Activated naive CD4-positive, alpha-beta T cell treated with anti-CD3 and anti-CD28 coated beads, Interleukin-2, amount 50 U/mL, for 72 hours (primary cell): ENCODE measurements around the gene ACKR3. TPM values are rescaled to one million over a fixed set of nuclear protein-coding genes. Genes with fewer than 3 reads are reported as not detected.

ENCODE experiments used
- ATAC-seq, 2 donors: fragments of 150-1000 bp; cut with Tn5 transposase; 2 replicates each; pipeline ENCODE4 v1.10.0; 2021; ENCODE audit warnings: mild to moderate bottlenecking in 2 of 2, moderate library complexity in 2 of 2
- DNase-seq, 2 donors: peaks; one replicate each; pipeline ENCODE4 v3.0.0; 2021 to 2022; ENCODE audit warnings: low spot score in 2 of 2
- H3K27ac Mint-ChIP-seq, 2 donors: one replicate each; pipeline ENCODE4 v1.8.0; 2022; ENCODE audit warnings: mild to moderate bottlenecking in 2 of 2, mixed read lengths in 2 of 2
- H3K36me3 Mint-ChIP-seq, 2 donors: one replicate each; pipeline ENCODE4 v1.8.0; 2022; ENCODE audit warnings: mixed read lengths in 2 of 2
- H3K9me3 Mint-ChIP-seq, 2 donors: one replicate each; pipeline ENCODE4 v1.8.0; 2022; ENCODE audit warnings: mixed read lengths in 2 of 2
- total RNA-seq, 2 donors: library from RNA; stranded (reverse); gene quantifications; one replicate each; pipeline ENCODE4 v1.2.3, GENCODE V29; 2022

Gene ACKR3
- 1 to 10 TPM in 1 of 2 donors, under 1 TPM in 1; 0.54 to 2.2 TPM for total RNA-seq

DNA sequence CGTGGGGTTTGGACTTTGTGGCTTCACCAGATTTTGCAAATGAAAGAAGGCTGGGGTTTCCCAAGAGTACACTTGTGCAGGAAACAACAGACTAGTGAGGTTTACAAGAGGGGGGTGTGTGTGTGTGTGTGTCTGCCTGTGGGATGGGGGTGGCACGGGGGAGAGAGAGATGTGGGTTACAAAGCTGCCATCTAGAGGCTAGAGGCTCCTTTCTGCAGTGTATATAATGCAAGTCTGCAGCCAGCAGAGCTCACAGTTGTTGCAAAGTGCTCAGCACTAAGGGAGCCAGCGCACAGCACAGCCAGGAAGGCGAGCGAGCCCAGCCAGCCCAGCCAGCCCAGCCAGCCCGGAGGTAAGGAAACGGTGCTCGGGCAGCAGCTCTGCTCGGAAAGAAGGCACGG, at the start of gene ACKR3:
ACKR3 (plus strand) TSS at position 253 of the 401 bp plus-strand sequence. CDS start 10,641 bp downstream, outside the sequence.
- H3K27ac Mint-ChIP-seq, result no peak within 1 kb of the TSS

DNA sequence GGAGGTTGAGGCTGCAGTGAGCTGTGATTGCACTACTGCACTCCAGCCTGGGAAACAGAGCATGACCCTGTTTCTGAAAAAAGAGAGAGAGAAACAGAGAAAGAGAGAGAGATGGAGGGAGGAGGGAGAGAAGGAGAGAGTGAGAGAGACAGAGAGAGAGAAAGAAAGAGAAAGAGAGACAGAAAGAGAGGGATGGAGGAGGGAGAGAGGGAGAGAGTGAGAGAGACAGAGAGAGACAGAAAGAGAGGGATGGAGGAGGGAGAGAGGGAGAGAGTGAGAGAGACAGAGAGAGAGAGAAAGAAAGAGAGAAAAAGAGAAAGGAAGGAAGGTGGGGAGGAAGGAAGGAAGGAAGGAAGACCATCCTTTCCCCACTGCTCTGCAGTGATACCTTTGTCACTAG, 48.1 kb upstream of the ACKR3 start:
- H3K9me3 Mint-ChIP-seq, result no peaks in the 10 kb centered on the region
- H3K27ac Mint-ChIP-seq, result no peak overlapping the region
- no peak for ATAC-seq
- no peak for DNase-seq
- H3K36me3 Mint-ChIP-seq, result no peaks in the 10 kb centered on the region

More for the DNA sequence above, at the start of gene ACKR3:
- Mint-ChIP-seq H3K36me3 (no peaks in the 10 kb centered on the region), H3K9me3 (no peaks in the 10 kb centered on the region)
- ATAC-seq (peak; percentile 81 to 95), DNase-seq (peak; percentile 46 to 60)

DNA sequence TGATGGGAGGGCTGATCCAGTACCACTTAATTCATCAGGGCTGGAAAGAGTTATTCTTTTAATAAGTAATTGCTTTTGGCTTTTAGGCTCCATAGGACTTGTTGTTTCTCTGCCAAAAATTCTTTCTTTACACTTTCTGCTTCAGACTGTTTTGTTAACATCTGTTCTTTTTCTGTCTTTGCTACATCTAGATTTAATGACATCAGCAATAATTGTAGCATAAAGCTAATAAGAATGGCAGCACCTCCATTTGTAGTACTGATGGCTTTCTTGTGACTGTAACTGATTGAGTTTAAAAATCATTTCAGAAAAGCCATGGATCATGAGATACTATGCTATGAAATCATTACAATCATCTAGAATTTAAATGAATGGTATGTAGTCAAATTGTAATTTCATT, 46.4 kb upstream of the ACKR3 start:
- Mint-ChIP-seq H3K36me3 (no peaks in the 10 kb centered on the region), H3K9me3 (no peaks in the 10 kb centered on the region), H3K27ac (peak overlapping the region in 1 of 2 donors; percentile 44)
- DNase-seq, result no peak
- no peak for ATAC-seq

DNA sequence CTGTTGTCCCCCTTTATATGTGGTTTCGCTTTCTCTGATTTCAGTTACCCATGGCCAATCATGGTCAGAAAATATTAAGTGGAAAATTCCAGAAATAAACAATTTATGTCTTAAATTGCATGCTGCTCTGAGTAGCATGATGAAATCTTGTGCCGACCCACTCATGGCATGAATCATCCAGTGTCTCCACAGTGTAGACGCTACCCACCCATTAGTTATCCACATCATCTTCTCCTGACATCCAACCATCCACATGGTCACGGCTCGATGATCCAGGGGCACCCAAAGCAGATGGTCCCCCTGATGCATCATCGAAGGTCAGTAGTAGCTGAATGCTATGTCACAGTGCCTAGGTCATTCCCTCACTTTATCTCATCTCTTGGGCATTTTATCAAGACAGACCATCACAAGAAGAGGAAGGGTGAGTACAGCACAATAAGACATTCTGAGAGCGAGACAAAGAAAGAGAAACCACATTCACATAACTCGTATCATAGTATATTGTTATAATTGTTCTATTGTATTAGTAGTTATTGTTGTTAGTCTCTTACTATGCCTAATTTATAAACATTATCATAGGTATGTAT, 44.1 kb upstream of the ACKR3 start:
- no peak for DNase-seq
- no peak overlapping the region for H3K27ac Mint-ChIP-seq
- no peak for ATAC-seq
- no peaks in the 10 kb centered on the region for H3K36me3 Mint-ChIP-seq
- no peaks in the 10 kb centered on the region for H3K9me3 Mint-ChIP-seq

DNA sequence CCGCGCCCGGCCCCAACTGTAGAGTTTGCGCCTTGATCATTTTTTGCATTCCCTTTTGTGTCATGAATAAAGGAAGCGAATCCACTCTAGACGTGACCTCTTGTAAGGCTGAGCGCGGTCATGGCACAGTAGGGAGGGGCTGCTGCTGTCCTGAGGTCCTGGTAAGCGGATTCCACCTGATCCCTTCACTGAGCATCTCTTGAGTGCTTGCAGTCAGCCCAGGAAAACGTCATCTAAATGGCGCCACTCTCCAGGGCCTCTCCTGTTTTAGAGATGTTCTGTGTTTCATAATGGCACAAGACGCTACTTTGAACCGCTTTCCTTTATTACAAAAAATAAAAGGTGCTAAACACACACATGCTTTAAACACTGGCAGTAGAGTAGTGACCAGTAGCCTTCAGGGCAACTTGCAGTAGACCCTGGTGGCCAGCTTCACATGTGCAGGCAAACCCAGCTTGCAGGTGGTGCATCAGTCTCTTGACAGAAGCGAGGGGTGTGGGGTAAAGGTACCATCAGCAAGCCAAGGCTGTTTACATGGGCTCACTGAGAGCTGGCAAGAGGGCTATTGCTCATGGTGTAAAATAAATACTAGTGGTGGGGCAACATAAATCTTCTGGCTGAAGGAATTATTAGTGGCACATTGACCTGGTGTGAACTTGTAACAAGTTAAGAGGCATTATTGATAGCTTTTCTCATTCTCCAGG, 43.0 kb upstream of the ACKR3 start:
- no peaks in the 10 kb centered on the region for H3K36me3 Mint-ChIP-seq
- no peak overlapping the region for H3K27ac Mint-ChIP-seq
- H3K9me3 Mint-ChIP-seq, result no peaks in the 10 kb centered on the region
- ATAC-seq (no peak), DNase-seq (no peak)

DNA sequence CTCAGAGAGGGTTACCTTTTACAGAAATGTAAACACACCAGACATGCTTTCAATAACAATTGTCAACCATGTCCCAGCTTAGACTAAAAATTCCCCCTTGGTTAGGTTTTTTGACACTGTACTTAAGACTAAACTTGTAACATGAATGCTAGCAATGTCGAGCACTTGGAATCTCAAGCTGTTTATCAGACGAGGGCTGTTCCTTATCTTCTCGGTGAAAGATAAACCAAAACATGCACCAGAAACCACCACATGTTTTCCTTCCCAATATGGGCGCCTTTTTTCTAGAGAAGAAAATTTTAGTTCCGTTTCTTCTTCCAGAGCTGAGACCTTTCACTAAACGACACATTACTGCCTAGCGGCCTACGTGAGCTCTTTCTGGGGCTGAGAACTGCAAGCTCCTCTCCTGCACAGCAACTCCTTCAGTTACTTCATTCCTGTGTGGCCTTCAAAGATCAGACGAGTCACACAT, 42.4 kb upstream of the ACKR3 start:
- DNase-seq (no peak), ATAC-seq (no peak)
- Mint-ChIP-seq H3K9me3 (no peaks in the 10 kb centered on the region), H3K36me3 (no peaks in the 10 kb centered on the region), H3K27ac (no peak overlapping the region)

DNA sequence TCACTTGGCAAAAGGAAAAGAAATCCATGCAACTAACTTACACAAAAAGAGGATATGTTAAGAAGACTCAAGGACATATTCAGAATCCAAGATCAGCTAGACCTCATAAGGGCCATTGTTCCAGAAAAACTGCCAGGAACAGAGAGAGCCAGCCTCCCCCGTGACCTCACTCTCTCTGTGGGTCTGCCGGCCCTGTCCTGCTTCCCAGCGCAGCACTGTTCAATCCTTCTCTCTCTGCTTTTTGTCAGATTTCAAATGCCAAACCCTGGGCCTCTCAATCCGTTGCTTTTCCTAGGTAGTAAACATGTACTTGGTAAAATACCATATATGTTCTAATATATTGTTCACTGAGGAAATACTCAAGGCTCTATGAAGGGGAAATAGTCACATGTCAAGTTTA, 40.0 kb upstream of the ACKR3 start:
- Mint-ChIP-seq H3K36me3 (no peaks in the 10 kb centered on the region), H3K27ac (no peak overlapping the region), H3K9me3 (peaks cover 0 to 6% of the 10 kb centered on the region in 2 donors)
- DNase-seq (no peak), ATAC-seq (no peak)

DNA sequence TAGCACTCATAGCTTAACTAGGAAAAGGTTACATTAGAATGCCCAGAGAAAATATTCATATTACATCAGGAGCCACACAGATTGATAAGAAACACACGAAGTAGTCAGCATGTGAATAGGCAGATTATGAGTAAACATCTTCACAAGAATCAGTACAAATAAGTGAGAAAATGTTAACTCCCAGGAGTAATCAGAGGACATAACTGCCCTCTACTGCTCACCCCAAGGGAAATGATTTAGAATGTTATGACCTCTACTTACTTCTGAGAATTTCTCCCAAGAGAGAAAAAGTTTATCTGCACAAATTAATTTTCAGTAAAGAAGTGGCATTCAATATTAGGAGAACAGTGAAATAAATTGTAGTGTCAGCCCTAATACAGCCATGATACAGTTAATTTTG, 39.1 kb upstream of the ACKR3 start:
- Mint-ChIP-seq H3K9me3 (peaks cover 0 to 6% of the 10 kb centered on the region in 2 donors), H3K27ac (no peak overlapping the region)

DNA sequence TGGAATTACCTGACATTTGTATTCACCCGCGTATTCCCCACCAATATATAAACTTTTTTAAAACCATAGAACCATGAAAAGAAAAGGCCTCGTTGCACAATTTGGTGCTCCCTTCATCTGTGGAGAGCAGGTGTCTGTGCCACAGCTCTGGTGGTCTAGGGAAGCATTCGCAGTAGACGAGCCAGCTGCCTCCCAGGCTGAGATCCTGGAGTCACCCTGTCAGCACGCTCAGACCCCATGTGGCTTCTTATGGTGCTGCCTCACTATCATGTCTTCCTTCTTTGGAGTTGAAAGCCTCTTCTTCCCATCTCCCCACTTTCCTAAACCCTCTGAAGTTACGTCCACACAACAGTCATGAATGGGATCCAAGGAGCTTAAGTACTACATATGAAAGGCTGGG, 38.4 kb upstream of the ACKR3 start:
- peaks cover 0 to 6% of the 10 kb centered on the region in 2 donors for H3K9me3 Mint-ChIP-seq
- H3K27ac Mint-ChIP-seq, result no peak overlapping the region
- peaks cover 0 to 8% of the 10 kb centered on the region in 2 donors for H3K36me3 Mint-ChIP-seq

More for the DNA sequence above, 39.1 kb upstream of the ACKR3 start:
- ATAC-seq (no peak), DNase-seq (no peak)
- H3K36me3 Mint-ChIP-seq, result peaks cover 0 to 8% of the 10 kb centered on the region in 2 donors

DNA sequence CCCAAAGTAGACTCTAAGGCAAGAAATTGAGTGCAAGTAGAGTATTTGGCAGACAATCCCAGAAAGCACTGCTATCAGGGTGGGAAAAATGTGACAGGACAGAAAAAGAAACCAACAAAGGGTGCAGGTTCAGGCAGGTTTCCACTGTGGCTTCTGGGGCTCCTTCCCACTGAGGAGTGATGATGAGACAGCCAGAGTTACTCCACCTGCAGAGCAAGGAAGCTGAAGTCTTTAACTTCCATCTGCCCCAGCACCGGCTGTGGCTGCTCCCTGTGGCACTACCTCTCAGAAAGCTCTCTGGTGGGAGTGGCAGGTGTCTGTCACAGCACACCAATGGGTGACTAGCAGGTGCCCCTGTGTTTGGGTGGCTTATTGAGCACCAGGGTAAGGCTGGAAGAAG, 37.6 kb upstream of the ACKR3 start:
- Mint-ChIP-seq H3K9me3 (peaks cover 0 to 6% of the 10 kb centered on the region in 2 donors), H3K27ac (no peak overlapping the region), H3K36me3 (peaks cover 4 to 8% of the 10 kb centered on the region in 2 donors)
- ATAC-seq, result no peak
- DNase-seq, result no peak

More for the DNA sequence above, 38.4 kb upstream of the ACKR3 start:
- ATAC-seq (no peak), DNase-seq (no peak)

DNA sequence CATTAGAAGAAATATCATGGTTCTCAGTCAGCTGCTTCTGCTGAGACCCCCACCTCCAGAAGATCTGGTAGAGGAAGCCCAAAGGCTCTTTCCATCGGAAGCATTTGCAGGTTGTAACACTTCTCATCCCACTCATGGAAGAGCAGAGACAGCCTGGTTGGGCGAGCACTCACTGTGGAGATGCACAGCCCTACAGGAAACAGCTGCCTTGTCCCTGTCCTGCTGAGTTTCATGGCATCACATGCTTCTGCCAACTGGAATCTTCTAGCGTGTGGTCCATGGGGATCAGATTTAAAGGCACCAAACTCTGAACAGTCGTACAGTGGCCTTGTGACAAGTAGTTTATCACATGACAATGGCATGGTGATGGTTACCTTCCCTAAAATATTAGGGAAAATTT, 36.3 kb upstream of the ACKR3 start:
- ATAC-seq (no peak), DNase-seq (no peak)
- H3K36me3 Mint-ChIP-seq, result peaks cover 8 to 14% of the 10 kb centered on the region in 2 donors
- H3K9me3 Mint-ChIP-seq, result peaks cover 0 to 6% of the 10 kb centered on the region in 2 donors
- no peak overlapping the region for H3K27ac Mint-ChIP-seq

DNA sequence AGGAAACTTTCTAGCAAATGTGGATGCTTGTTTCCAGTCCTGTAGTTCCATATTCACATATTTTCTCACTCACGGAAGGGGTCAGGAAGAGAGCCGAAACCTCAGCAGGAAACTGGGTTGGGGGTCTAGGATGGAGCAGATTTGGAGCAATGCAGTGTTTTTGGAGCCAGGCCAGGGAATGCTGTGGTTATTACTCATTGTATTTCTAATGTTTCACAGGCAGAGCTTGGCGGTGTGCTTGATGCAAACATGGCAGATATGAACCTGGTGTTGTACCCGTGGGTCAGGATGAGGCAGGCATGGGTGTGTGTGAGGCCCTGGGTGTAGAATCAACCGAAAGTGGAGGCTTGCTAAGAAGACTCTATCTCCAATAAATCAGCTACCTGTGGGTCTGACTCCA, 34.6 kb upstream of the ACKR3 start:
- peaks cover 0 to 10% of the 10 kb centered on the region in 2 donors for H3K9me3 Mint-ChIP-seq
- peaks cover 14 to 22% of the 10 kb centered on the region in 2 donors for H3K36me3 Mint-ChIP-seq
- DNase-seq (no peak), ATAC-seq (no peak)
- no peak overlapping the region for H3K27ac Mint-ChIP-seq

DNA sequence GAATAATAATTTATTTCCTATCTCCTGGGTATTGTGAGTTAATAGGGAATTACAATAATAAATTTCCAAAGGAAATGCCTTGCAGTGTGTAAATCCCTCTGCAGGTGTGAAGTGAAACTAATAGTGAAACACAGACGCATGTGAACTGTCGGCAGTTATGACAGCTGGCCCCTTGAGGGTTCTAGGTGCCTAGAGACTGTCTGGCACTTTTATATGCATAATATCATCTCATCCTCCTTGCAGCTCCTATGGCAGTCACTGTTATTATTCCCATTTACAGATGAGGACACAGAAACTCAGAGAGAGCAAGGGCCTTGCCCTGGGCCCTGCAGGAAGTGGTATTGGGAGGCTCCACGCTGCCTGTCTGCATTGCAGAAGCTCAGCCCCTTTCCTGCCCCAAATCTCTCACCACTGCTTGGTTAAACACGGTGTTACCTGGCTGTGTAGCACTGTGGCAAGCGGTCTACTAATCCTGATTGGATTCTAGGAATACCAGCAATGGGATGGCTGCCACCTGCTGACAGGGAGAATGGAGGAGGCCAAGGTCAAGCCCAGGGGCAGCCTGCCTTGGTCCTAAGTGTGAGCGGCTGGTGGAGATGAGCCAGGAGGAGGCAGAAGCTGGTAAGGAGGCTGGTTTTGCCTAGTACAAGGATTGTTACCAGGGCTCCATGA, 32.8 kb upstream of the ACKR3 start:
- Mint-ChIP-seq H3K9me3 (peaks cover 0 to 10% of the 10 kb centered on the region in 2 donors), H3K27ac (peak overlapping the region; percentile 90 to 97), H3K36me3 (peaks cover 27 to 28% of the 10 kb centered on the region in 2 donors)
- DNase-seq (peak; percentile 24 to 63), ATAC-seq (peak; percentile 63 to 80)

DNA sequence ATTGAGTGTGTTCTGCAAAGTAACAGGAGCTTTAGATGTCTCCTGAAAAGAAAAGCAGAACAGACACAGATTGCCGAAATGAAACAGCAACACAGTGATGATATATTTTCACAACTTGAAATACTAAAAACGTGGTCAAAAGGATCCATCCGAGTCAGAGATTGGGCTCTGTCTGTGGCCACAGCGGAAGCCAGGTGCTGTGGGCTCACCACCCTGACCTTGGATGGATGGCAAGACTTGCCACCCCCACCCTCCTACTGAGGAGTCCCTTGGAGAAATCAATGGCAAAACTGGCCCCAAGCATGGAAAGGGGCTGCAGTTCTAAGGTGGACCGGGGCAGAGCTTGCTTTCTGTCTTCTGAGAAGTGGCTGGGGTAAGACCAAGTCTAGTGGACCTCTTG, 31.4 kb upstream of the ACKR3 start:
- ATAC-seq (peak; percentile 44 to 61), DNase-seq (peak in 1 of 2 donors; percentile 63)
- peak overlapping the region; percentile 62 to 90 for H3K27ac Mint-ChIP-seq
- peaks cover 30 to 36% of the 10 kb centered on the region in 2 donors for H3K36me3 Mint-ChIP-seq
- peaks cover 0 to 15% of the 10 kb centered on the region in 2 donors for H3K9me3 Mint-ChIP-seq

DNA sequence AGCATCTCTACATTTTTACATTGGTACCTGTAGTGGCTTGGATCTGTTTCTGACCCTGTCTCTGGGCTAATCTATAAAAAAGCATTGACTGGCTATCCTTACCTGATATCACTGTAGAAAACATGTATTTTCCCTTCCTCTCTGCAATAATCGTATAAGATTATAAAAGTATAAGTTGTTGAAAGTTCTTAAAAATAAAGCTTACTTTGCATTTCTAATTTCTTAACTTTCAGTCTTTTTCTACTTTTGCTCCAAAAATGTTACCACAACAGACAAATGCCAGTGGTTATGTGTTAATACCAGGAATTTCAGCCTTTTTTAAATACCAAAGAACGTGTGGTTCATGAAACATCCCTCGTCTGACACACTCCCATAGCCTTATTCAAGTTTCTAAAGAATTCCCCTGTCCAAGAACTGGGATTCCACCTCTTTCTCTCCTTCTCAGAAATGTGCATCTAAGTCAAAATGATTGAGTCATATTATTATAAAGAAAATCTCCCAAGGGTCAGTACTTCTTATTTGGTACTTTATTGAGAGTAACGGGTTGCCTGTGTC, 28.5 kb upstream of the ACKR3 start:
- no peak for DNase-seq
- Mint-ChIP-seq H3K36me3 (peaks cover 22 to 37% of the 10 kb centered on the region in 2 donors), H3K27ac (peak overlapping the region in 1 of 2 donors; percentile 65), H3K9me3 (peaks cover 0 to 9% of the 10 kb centered on the region in 2 donors)
- peak in 1 of 2 donors; percentile 59 for ATAC-seq

DNA sequence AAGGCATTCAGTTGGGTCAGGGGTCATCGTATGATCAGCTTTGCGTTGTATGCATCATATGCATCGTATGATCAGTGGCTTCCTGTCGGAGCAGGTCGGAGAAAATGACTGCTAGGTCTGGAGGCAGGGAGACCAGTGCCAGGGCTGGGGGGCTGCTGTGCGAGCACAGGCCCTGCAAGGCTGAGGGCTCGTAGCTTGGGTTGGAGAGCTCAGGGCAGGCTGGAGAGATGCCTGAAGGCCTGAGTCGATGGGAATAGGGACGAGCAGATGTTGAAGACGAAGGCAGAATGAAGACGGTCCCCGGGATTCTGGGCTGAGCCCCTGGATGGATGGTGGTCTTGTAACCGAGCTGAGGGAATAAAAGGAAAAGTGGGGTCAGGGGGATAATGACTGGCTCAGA, 25.3 kb upstream of the ACKR3 start:
- Mint-ChIP-seq H3K36me3 (peaks cover 29 to 36% of the 10 kb centered on the region in 2 donors), H3K27ac (peak overlapping the region; percentile 32 to 72), H3K9me3 (peaks cover 0 to 15% of the 10 kb centered on the region in 2 donors)
- DNase-seq, result no peak
- no peak for ATAC-seq

DNA sequence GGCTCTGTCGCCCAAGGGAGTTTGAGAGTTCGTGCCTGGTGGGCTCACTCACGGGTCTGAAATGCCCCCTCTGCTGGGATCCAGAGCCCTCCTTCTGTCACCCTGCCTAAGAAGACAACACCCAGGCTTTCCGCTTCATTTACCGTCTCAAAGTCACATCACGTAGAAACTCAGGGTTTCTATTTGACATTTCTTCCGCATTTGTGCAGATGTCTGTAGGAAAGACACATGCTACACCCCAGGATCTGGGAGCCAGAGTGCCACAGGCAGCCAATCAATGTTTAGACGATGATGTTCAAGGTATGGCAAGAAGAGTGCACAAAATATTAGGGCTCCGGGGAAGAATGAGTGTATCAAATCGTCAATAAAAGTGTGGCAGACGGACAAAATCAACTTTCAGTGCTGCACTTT, 24.4 kb upstream of the ACKR3 start:
- no peak for ATAC-seq
- H3K27ac Mint-ChIP-seq, result peak overlapping the region in 1 of 2 donors; percentile 82
- H3K36me3 Mint-ChIP-seq, result peaks cover 24 to 28% of the 10 kb centered on the region in 2 donors
- peaks cover 0 to 11% of the 10 kb centered on the region in 2 donors for H3K9me3 Mint-ChIP-seq
- DNase-seq, result no peak
